ENCODE measurements around the gene CDC42SE2. TPM values are rescaled to one million over a fixed set of nuclear protein-coding genes. Genes with fewer than 3 reads are reported as not detected.

The CDC42SE2 gene
- total and polyA plus RNA-seq, 2 experiments from 2014 or later, result 24.2 to 36.2 TPM

GRCh38 chr5:131387255-131387654 is 123.4 kb downstream of the CDC42SE2 start (continued):
- TF ChIP-seq ZNF462 (CRISPR knock-in tag; IDR thresholded peaks at IDR 0.05) (no peak), STAT1 (IDR thresholded peaks at IDR 0.05; ENCODE audit: unreplicated experiment) (no peak), ZNF114 (CRISPR knock-in tag; IDR thresholded peaks at IDR 0.05) (no peak), JUNB (IDR thresholded peaks at IDR 0.05; ENCODE audit: unreplicated experiment) (no peak), EZH2 (IDR thresholded peaks at IDR 0.05; ENCODE audit: low read depth, unreplicated experiment) (no peak), EZH2phosphoT487 (IDR thresholded peaks at IDR 0.05; ENCODE audit: unreplicated experiment) (no peak), NANOG (IDR thresholded peaks at IDR 0.05; ENCODE audit: borderline replicate concordance) (no peak), REST (IDR thresholded peaks at IDR 0.05; ENCODE audit: unreplicated experiment) (no peak)
